OCI-LY7 (cell line): Measurements from ENCODE around the gene CDYL. TPM values are rescaled to one million over a fixed set of nuclear protein-coding genes. Genes with fewer than 3 reads are reported as not detected.

ENCODE experiments used
- BruUV-seq: library from RNA; stranded (reverse); fragments of 400-500 nt; replicated peaks from 2 replicates; lab custom pipeline; 2021; lab: Mats Ljungman, UMichigan
- CTCF ChIA-PET: fragments of 300-600 bp; sonication (Branson Sonifier 250); formaldehyde crosslinking; loops from one replicate; lab custom pipeline; 2022; ENCODE audit warnings: antibody characterized with exemption; ENCODE audit not compliant: unreplicated experiment; lab: Charles Lee
- POLR2A ChIA-PET: fragments of 300-600 bp; sonication (Branson Sonifier 250); formaldehyde crosslinking; loops from one replicate; lab custom pipeline; 2022; ENCODE audit warnings: antibody characterized with exemption; lab: Charles Lee
- DNase-seq: peaks from one replicate; pipeline ENCODE4 v3.0.0-alpha.2; 2015; ENCODE audit warnings: low spot score
- H2AFZ ChIP-seq: fragments of 200-600 bp; sonication (generic), shearing (Covaris generic); 2 replicates; pipeline ENCODE4 v1.6.1; 2014; ENCODE audit warnings: mild to moderate bottlenecking, antibody characterized with exemption, low read length, moderate library complexity
- H3K27ac ChIP-seq: fragments of 200-600 bp; sonication (generic); 2 replicates; pipeline ENCODE4 v1.5.1; 2014; ENCODE audit warnings: mixed run types, low read depth, mild to moderate bottlenecking, moderate library complexity, low read length, inconsistent platforms; ENCODE audit not compliant: poor library complexity, severe bottlenecking
- H3K36me3 ChIP-seq: fragments of 200-600 bp; sonication (generic); 2 replicates; pipeline ENCODE4 v1.6.1; 2014; ENCODE audit warnings: mild to moderate bottlenecking, antibody characterized with exemption, low read length, moderate library complexity, mixed read lengths; ENCODE audit not compliant: insufficient read depth
- H3K4me1 ChIP-seq: fragments of 200-600 bp; sonication (generic); 2 replicates; pipeline ENCODE4 v1.5.1; 2014; ENCODE audit warnings: mild to moderate bottlenecking, low read length; ENCODE audit not compliant: insufficient read depth, poor library complexity, severe bottlenecking
- H3K4me2 ChIP-seq: fragments of 200-600 bp; sonication (generic); 2 replicates; pipeline ENCODE4 v1.6.1; 2014; ENCODE audit warnings: mild to moderate bottlenecking, low read length
- H3K4me3 ChIP-seq: fragments of 200-600 bp; sonication (generic); 2 replicates; pipeline ENCODE4 v1.5.1; 2014; ENCODE audit warnings: mild to moderate bottlenecking, low read depth, low read length; ENCODE audit not compliant: poor library complexity, severe bottlenecking
- H3K79me2 ChIP-seq: fragments of 200-600 bp; sonication (generic); 2 replicates; pipeline ENCODE4 v1.6.1; 2016; ENCODE audit warnings: low read depth, mild to moderate bottlenecking, low read length, moderate library complexity, mixed read lengths; ENCODE audit not compliant: insufficient read depth
- H3K9me2 ChIP-seq: fragments of 200-600 bp; sonication (generic); 2 replicates; pipeline ENCODE4 v1.6.1; 2016; ENCODE audit warnings: mild to moderate bottlenecking, low read length, mixed read lengths; ENCODE audit not compliant: insufficient read depth
- H3K9me3 ChIP-seq: fragments of 200-600 bp; sonication (generic); 2 replicates; pipeline ENCODE4 v1.6.1; 2014; ENCODE audit warnings: mild to moderate bottlenecking, mixed run types, low read length, mixed read lengths
- H4K20me1 ChIP-seq: fragments of 200-600 bp; sonication (generic); 2 replicates; pipeline ENCODE4 v1.6.1; 2014; ENCODE audit warnings: mild to moderate bottlenecking, antibody characterized with exemption, low read length, moderate library complexity, mixed read lengths; ENCODE audit not compliant: insufficient read depth
- EZH2phosphoT487 ChIP-seq: fragments of 200-600 bp; sonication (generic); IDR thresholded peaks from 2 replicates; pipeline ENCODE4 v1.6.1; 2018; ENCODE audit warnings: low read depth, borderline replicate concordance, mild to moderate bottlenecking, mixed run types, antibody characterized with exemption, low read length, moderate library complexity, mixed read lengths
- intact Hi-C: fragments of 100-400 bp; cut with micrococcal nuclease; formaldehyde crosslinking; loops from one replicate; pipeline ENCODE4 v1.10.0; 2022; ENCODE audit not compliant: unreplicated experiment
- total RNA-seq, 2 experiments: library from RNA; depleted of rRNA in 1 of 2; stranded (reverse); fragments of >200 nt in 1 of 2; shearing (Covaris generic) in 1 of 2; gene quantifications; 2 replicates each; pipeline ENCODE4 v1.2.3, GENCODE V29; 2014 to 2022
- TF ChIP-seq, protein P1 (sequence below): fragments of 200-600 bp; sonication (generic); conservative IDR thresholded peaks from 2 replicates; pipeline ENCODE4 v1.5.1; 2014; ENCODE audit warnings: mild to moderate bottlenecking, antibody characterized with exemption, low read length, moderate library complexity, mixed read lengths

Gene CDYL
- total RNA-seq, 2 experiments from 2014 or later: 33.6 to 76.4 TPM

- H3K4me1 ChIP-seq: peaks cover 43% of the 10 kb centered on the region
- ChIA-PET CTCF (interaction anchor here (1.6 kb wide), 1 partner anchor 11 kb away, joined by 3 read pairs; no protein-coding TSS in a partner anchor), POLR2A (interaction anchor here (0.7 to 2.0 kb wide), 5 partner anchors 9 to 108 kb away, joined by 3 to 11 read pairs (median 6); no protein-coding TSS in a partner anchor)
- peaks cover 58% of the 10 kb centered on the region for H3K79me2 ChIP-seq
- H3K36me3 ChIP-seq: no peaks in the 10 kb centered on the region; the same call in 1 of the 2 replicates
- TF ChIP-seq, protein P1, sequence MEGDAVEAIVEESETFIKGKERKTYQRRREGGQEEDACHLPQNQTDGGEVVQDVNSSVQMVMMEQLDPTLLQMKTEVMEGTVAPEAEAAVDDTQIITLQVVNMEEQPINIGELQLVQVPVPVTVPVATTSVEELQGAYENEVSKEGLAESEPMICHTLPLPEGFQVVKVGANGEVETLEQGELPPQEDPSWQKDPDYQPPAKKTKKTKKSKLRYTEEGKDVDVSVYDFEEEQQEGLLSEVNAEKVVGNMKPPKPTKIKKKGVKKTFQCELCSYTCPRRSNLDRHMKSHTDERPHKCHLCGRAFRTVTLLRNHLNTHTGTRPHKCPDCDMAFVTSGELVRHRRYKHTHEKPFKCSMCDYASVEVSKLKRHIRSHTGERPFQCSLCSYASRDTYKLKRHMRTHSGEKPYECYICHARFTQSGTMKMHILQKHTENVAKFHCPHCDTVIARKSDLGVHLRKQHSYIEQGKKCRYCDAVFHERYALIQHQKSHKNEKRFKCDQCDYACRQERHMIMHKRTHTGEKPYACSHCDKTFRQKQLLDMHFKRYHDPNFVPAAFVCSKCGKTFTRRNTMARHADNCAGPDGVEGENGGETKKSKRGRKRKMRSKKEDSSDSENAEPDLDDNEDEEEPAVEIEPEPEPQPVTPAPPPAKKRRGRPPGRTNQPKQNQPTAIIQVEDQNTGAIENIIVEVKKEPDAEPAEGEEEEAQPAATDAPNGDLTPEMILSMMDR: no peak
- no peak for TF ChIP-seq EZH2phosphoT487
- BruUV-seq: no TSS peak
- no peak overlapping the region for H2AFZ ChIP-seq
- no peaks in the 10 kb centered on the region; the same call in 1 of the 2 replicates for H3K9me3 ChIP-seq
- peak overlapping the region; percentile 90 for H3K4me2 ChIP-seq
- DNase-seq: peak; percentile 10
- H3K4me3 ChIP-seq: peak overlapping the region; percentile 74
- peaks cover 47% of the 10 kb centered on the region for H4K20me1 ChIP-seq
- intact Hi-C loops: loop anchor here (5.0 to 10.0 kb wide), 4 partner anchors 159 to 1229 kb away; partner anchors contain the start of genes NRN1 and RPP40
- no peak overlapping the region for H3K27ac ChIP-seq
- H3K9me2 ChIP-seq: no peaks in the 10 kb centered on the region
Observed at GRCh38 chr6:4778086-4778485, 1.9 kb downstream of the CDYL start.

GRCh38 chr6:4780360-4780812, 4.2 kb downstream of the CDYL start:
- no peaks in the 10 kb centered on the region; the same call in 1 of the 2 replicates for H3K9me3 ChIP-seq
- no peaks in the 10 kb centered on the region; the same call in 1 of the 2 replicates for H3K36me3 ChIP-seq
- BruUV-seq: no TSS peak
- H3K27ac ChIP-seq: no peak overlapping the region
- TF ChIP-seq EZH2phosphoT487: no peak
- TF ChIP-seq, protein P1: no peak
- DNase-seq: no peak
- H3K4me2 ChIP-seq: peak overlapping the region; percentile 68; the same call in 1 of the 2 replicates
- H3K9me2 ChIP-seq: no peaks in the 10 kb centered on the region
- intact Hi-C loops: loop anchor here (10.0 kb wide), 2 partner anchors 646 to 1804 kb away; partner anchors contain the start of genes ECI2 and LY86
- H4K20me1 ChIP-seq: peaks cover 62% of the 10 kb centered on the region
- ChIA-PET POLR2A (interaction anchor here (0.8 to 1.5 kb wide), 3 partner anchors 9 to 79 kb away, joined by 3 to 4 read pairs (median 3); no protein-coding TSS in a partner anchor), CTCF (no interaction called here)
- H3K4me1 ChIP-seq: peaks cover 43% of the 10 kb centered on the region
- no peak overlapping the region for H2AFZ ChIP-seq
- H3K4me3 ChIP-seq: no peak overlapping the region
- peaks cover 81% of the 10 kb centered on the region for H3K79me2 ChIP-seq

DNA sequence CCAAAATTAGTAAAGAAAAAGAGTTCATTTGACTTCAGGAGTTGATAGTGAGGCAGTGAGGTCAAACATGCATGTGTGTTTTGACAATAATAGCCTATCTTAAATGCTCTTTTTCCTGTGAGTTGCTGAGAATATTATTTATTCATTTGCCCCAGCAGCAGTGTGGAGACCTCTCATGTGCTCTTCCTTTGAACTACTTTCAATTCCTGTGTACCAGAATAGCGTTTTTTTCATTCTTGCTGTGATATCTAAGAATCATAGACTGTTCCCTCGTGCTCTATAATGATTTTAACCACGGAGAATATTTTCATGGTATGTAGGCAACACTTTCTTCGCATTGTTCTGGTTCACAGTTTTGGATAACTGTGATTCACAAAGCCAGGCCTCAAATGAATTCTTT, 5.2 kb downstream of the CDYL start:
- CTCF ChIA-PET: no interaction called here
- peaks cover 43% of the 10 kb centered on the region for H3K4me1 ChIP-seq

More for the DNA sequence above, 5.2 kb downstream of the CDYL start:
- Histone ChIP-seq H3K36me3 (no peaks in the 10 kb centered on the region; the same call in 1 of the 2 replicates), H3K4me2 (peak overlapping the region; percentile 68), H4K20me1 (peaks cover 69% of the 10 kb centered on the region), H3K4me3 (peak overlapping the region; percentile 36), H2AFZ (no peak overlapping the region), H3K27ac (no peak overlapping the region), H3K9me2 (no peaks in the 10 kb centered on the region), H3K79me2 (peaks cover 91% of the 10 kb centered on the region), H3K9me3 (no peaks in the 10 kb centered on the region; the same call in 1 of the 2 replicates)
- POLR2A ChIA-PET: interaction anchor here (0.6 to 1.5 kb wide), 6 partner anchors 9 to 82 kb away, joined by 3 to 5 read pairs (median 4); no protein-coding TSS in a partner anchor
- BruUV-seq: no TSS peak
- peak; percentile 54 for DNase-seq
- intact Hi-C loops: loop anchor here (10.0 kb wide), 2 partner anchors 647 to 1803 kb away; partner anchors contain the start of genes ECI2 and LY86
- TF ChIP-seq, protein P1: no peak
- TF ChIP-seq EZH2phosphoT487: no peak
